ENCODE measurements around the gene LRRC56. TPM values are rescaled to one million over a fixed set of nuclear protein-coding genes. Genes with fewer than 3 reads are reported as not detected.

The LRRC56 gene
- total and polyA plus RNA-seq, 2 experiments from 2014 or later = 0.73 to 0.87 TPM

- no peak for TF ChIP-seq ZNF462 (CRISPR knock-in tag; IDR thresholded peaks at IDR 0.05)
- no peak for TF ChIP-seq CREB1 (CRISPR knock-in tag; IDR thresholded peaks at IDR 0.05; ENCODE audit: low read depth)
- no peak for TF ChIP-seq NANOG (IDR thresholded peaks at IDR 0.05; ENCODE audit: borderline replicate concordance)
- TF ChIP-seq REST (IDR thresholded peaks at IDR 0.05; ENCODE audit: unreplicated experiment) = no peak
- TF ChIP-seq POLR2AphosphoS5 (IDR thresholded peaks at IDR 0.05; ENCODE audit: low read depth) = no peak
Measured at GRCh38 chr11:577611-577894, 40.2 kb downstream of the LRRC56 start (continued).

Measured in GM23338 (cell line).